HG03575 (cell line): ENCODE measurements around the gene NAA80.
"Not testable (repeated sequence)": the region's sequence is repeated elsewhere in the genome, so short reads cannot be mapped to it uniquely, and the experiment has no call there.

Experiments used
- ATAC-seq: cut with Tn5 transposase; IDR thresholded peaks from one replicate; pipeline ENCODE4 v1.9.1; 2021; ENCODE audit not compliant: unreplicated experiment, insufficient number of reproducible peaks, low FRiP score; ENCODE audit errors: extremely low read depth

Gene NAA80

GRCh38 chr3:50318163-50318562, 19.0 kb upstream of the NAA80 start:
- ATAC-seq = no peak

GRCh38 chr3:50317300-50317699, 18.1 kb upstream of the NAA80 start:
- no peak for ATAC-seq

DNA sequence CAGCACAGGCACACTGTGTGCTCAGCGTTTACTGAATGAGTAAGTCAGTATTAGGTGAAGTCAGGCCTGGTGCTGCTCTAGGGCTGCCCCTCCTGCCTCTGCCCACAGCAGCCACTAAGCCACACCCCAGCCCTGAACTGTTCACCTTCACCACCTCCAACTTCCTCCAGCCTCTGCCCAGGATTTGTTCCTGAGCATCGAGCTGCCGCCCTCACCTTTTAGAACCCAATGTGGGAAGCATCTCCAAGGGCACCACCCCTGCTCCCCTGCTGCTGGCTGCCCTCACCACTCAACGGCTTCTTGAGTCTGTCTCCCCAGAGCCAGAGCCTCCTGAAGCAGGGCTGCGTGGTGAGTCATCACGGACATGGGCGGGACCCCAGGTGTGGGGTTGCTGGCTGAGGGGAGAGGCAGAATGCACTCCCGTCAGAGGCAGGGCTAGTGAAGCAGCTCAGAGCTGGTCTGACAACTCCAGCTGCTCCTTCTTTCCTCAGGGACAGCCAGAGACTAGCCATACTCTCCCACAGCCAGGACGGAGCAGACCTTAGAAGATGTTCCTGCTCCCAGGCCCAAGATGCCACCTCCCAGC, 17.5 kb upstream of the NAA80 start:
- no peak for ATAC-seq

- no peak for ATAC-seq
These were observed 15.6 kb upstream of the NAA80 start for GRCh38 chr3:50314816-50315215.

- no peak for ATAC-seq
These were observed 15.1 kb upstream of the NAA80 start for GRCh38 chr3:50314342-50314741.

GRCh38 chr3:50312041-50312440, 12.8 kb upstream of the NAA80 start:
- ATAC-seq = not testable (repeated sequence)

DNA sequence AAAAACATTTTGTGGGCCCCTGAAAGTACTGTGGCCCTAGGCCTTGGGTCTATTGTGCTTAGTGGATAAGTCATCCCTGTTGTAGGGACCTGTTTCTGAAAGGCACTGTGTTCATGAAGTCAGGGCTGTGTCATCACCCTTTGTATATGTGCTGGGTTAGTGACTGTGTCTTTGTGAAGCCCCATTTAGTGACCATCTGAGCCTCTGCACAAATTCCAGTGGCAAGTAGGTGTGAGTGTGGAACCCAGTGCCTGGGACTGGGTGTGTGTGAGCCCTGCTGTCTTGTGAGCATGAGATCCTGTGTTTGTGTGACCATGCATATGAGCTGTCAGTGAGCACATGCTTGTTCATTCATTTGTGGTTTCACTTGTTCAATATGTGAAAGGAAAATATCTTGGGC, 5.4 kb upstream of the NAA80 start:
- no peak for ATAC-seq

DNA sequence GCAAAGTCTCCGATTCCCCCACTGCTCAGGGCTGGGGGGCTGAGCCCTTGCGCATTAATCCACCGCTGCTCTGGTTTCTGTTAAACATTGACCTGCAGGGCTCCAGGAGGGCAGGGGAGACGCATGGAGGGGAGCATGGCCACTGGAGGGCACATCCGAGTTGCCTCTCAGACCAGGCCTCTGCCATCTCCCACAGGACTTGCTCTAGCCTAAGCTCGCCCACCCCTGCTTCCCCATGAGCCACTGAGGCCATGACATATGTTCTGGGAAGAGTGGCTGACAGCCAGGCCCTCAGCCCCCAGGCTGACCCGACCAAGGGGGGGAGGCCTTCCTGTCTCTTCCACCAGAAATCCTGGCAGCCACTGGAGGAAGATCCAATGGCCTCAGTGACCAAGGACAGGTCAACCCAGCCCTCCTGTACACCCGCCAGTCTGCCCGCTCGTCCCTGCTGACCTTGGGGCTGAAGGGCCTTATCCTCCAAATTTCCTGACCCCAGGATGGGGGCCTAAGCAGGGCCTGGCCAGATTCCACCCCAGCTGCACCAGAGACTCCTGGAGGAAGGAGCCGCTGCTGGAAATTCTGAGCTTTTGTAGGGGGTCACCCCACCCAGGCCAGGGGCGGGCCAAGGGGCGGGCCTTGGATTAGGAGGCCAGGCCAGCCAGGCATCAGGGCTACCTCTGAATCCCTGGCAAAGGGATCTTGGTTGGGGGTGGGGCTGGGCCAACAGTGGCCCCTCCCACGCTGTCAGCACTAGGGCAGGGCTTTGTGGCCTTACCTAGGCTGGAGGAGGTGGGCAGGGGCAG, 4.0 kb upstream of the NAA80 start, which contains the start of gene HYAL1:
HYAL1 (minus strand) TSS at position 562 of the 803 bp plus-strand sequence. CDS start 618 bp downstream, outside the sequence.
- ATAC-seq = no peak

DNA sequence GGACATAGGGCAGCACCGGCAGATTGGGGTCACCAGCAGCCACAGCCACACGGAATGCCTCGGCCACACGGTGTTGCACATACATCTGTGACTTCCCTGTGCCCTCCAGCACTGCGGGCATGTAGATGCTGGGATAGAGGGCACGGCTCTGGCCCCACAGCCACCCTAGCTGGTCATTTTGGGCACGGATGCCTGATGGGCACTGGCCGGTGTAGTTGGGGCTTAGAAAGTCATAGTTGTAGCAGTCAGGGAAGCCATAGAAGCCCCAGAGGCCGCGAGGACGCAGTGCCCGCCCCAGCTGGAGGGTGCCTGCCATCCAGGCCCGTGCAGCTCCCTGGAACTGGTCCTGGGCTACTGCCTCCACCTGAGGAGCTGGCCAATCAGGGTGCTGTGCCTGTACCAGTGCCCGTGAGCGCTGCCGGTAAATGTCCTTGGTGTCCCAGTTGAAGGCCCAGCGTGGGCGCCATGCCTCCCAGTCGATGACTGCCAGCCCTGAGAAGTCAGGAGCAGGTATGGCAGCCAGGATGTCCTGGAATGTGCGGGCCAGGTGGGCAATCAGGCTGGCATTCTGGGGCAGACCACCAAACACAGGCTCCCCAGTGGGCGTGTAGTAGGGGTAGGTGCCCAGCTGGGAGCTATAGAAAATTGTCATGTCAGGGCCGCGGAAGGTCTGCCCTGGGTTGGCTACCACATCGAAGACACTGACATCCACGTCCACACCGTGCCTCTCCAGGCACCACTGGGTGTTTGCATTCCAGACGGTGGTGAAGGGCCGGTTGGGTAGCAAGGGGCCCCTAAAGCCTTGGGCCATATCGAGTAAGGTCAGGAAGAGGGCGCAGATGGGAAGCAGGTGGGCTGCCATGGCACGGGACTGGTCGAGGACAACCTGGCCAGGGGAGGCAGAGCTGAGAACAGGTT, 3.1 kb upstream of the NAA80 start:
- ATAC-seq = no peak

DNA sequence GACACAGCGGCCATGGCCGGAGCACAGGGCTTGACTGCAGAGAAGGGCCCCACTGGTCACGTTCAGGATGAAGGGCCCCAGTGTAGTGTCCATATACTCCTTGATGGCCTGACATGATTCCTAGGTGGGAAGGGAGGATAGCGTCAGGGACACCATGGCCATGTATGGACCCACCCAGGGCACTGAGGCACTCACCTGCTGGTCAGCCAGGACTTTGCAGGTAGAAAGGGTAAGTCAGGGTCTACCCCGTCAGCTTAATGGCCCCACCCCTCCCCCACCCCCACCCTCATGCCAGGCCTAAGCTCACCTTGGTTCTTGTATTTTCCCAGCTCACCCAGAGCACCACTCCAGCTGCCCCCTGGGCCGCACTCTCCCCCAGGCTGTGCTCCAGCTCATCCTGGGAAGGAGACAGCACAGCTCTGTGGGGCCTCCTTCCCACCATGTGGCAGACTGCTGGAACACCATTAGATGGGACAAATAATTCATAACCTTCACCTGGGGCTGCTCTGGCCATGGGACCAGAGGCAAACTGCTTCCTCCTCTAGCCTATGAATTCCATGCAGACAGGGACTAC, 1.6 kb upstream of the NAA80 start:
- ATAC-seq = no peak

GRCh38 chr3:50299929-50300680, 900 bp upstream of the NAA80 start:
- ATAC-seq = no peak

- ATAC-seq = no peak
These were observed 378 bp upstream of the NAA80 start for GRCh38 chr3:50299638-50299928.

DNA sequence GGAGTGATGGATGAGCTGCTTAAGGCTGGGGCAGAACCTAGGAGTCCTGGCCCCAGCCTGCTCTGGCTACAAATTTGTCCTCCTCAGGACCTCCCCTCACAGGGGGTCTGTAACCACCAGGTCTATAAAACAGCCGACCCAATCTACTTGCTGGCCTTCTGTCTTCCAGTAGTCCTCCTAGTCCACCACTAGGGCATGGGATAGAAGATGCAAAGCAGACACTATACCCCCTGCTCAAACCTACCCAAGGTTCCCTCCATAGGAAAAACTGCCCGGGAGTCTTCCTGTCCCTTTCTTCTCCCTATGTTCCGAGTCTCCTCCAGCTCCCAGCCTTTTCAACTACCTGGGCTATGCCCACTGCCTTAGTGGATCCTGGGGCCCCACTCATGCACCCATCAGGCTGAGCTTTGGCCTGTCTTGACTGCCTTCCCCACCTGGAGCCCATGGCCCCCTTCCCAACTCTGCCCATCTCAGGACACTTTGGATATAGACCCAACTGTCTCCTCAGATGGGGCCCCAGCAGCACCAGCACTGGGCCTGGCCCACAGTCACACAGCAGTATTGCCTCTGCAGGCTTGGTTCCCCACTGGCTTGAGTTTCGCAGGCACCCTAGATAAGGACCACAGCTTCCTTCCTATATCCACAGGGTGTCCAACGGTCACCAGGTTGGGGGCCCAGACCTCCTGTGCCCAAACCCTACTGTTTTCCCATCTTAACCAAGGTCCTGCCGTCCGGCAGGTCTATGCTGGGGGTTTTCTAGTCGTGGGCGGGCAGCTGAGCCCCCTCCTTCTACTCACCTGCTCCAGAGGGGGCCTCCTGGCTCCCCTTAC, 1.1 kb downstream of the NAA80 start:
- ATAC-seq = no peak

DNA sequence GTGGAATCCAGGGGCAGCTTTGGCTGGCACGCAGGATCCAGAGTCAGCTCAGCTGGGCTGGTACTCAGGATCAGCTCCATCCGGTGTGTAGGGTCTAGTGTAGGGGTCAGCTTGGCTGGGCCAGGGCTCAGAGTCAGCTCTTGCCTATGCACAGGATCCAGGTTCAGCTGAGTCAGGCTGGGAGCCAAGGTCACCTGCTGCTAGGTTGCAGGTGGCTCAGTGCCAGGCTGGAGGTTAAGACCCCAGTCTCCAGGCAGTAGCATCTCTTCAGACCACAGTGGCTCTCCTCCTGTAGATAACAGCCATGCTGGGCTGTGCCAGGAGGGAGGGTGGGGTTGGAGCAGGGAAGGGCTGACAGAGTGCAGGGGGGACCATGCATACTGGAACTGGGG, 1.8 kb downstream of the NAA80 start:
- no peak for ATAC-seq

DNA sequence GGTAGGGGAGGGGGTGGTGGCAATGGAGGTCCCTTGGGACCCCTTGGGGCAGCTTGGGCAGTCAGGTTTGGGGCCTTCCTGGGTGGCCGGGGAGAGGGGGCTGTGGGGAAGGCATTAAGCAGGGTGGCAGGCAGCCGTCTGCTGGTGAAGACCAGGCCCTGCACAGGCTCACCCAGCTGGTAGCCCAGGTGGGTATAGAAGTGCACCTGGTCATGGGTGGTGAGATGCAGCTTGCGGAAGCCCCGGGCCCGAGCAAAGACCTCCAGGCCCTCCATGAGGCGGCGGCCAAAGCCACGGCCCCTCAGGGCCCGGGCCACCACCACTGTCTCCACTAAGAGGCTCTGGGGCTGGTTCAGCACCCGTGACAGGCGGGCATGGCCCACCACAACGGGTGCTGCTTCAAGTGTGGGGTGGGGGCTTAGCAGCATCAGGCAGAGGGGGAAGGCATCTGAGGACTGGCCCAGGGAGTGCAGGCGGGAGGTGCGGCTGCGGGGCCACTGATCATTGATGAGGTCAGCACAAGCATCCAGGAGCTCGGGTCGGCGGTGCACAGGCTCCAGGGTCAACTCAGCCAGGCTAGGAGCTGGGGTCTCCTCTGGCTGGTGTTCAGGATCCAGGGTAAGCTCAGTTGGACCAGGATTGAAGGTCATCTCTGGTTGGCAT, 2.4 kb downstream of the NAA80 start:
- no peak for ATAC-seq

- no peak for ATAC-seq
These were observed 3.4 kb downstream of the NAA80 start for GRCh38 chr3:50295553-50296431.
